NCI-H345 treated with DMSO at 0.1 percent for 48 hours (cell line): ENCODE measurements around the gene CPNE4.
"Not testable (repeated sequence)": the region's sequence is repeated elsewhere in the genome, so short reads cannot be mapped to it uniquely, and the experiment has no call there.

ENCODE experiments used
- DNase-seq: peaks from one replicate; lab custom pipeline; 2025; ENCODE audit not compliant: unreplicated experiment; lab: John Stamatoyannopoulos, UW

CPNE4 gene

GRCh38 chr3:132034486-132035464, at the start of gene CPNE4:
CPNE4 (minus strand) TSS chr3:132035014.
- peak; percentile 28 for DNase-seq

GRCh38 chr3:132083583-132084279, 48.9 kb upstream of the CPNE4 start:
- no peak for DNase-seq

DNA sequence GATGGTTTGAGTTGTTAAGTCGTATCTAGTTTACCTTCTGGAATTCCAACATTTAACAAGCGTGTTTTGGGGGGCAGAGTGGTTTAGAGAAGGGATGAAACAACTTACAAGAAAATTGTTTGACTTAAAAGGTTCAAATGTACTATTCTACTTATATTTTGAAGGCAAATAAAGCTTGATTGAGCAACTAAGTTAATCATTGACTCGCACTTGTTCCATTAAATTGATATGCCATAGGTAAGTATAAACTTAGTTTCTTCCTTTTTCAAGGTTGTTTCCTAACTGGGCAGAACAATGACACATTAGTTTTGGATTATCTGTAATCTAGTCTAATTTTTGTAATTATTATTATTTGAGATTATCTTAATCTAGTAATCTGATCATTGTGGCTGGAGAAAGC, 48.3 kb upstream of the CPNE4 start:
- no peak for DNase-seq

GRCh38 chr3:132079147-132079546, 44.3 kb upstream of the CPNE4 start:
- DNase-seq: no peak

- DNase-seq: no peak
Observed at GRCh38 chr3:132073771-132074170, 39.0 kb upstream of the CPNE4 start.

GRCh38 chr3:132071043-132071442, 36.2 kb upstream of the CPNE4 start:
- no peak for DNase-seq

DNA sequence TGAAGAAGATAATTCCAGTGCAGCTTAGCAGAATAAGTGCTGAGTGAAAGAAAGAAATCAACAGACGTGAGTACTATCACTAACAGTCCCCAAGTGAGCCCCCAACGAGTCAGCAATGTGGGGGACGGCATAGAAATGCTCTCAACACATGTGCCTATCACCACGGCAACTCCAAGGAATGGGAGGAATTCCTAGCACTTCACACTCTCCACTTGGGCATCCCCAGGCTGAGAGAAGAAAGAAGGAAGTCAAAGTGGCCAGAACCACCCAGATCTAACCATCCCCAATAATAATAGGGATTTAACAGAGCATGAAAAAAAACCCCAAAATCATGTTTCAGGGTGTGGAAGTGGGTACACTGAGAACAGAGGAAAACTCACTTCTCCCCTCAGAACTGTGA, 29.3 kb upstream of the CPNE4 start:
- DNase-seq: no peak

DNA sequence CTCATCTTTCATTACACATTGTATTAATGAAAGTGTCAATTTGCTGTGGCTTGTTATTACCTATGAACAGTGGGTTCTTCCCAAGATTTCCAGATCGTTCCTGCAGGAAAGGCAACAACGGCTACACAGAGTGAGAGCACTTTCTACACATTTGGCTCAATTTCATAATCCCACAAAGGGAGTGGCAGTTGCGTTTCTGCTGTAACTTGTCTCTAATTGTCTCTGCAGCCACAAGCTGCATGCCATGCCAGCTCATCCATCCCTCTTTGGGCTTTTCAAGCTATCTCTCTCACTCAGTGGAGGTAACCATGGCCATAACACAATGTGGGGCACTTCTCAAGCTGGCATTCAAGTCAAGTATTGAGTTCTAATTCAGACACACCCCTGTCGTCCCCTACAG, 27.7 kb upstream of the CPNE4 start:
- no peak for DNase-seq

GRCh38 chr3:132055872-132056271, 21.1 kb upstream of the CPNE4 start:
- no peak for DNase-seq

DNA sequence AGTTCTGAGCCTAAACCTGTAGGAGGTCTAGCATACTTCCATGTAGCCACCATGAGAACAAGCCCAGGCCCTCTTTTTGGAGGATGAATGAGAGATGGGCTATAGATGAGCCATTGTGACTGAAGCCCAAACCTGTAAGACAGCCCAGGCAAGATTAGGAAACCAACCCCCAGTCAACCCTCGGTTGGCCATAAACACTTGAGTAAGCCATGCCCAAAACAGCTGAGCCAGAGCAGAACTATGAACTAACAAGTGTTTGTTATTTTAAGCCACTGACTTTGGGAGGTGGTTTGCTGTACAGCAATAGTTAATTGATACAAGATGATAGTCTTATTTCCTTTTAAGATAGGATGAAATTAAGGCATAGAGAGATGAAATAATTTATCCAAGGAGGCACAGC, 12.4 kb upstream of the CPNE4 start:
- no peak for DNase-seq

- DNase-seq: not testable (repeated sequence)
Observed at GRCh38 chr3:132044874-132045273, 10.1 kb upstream of the CPNE4 start.

DNA sequence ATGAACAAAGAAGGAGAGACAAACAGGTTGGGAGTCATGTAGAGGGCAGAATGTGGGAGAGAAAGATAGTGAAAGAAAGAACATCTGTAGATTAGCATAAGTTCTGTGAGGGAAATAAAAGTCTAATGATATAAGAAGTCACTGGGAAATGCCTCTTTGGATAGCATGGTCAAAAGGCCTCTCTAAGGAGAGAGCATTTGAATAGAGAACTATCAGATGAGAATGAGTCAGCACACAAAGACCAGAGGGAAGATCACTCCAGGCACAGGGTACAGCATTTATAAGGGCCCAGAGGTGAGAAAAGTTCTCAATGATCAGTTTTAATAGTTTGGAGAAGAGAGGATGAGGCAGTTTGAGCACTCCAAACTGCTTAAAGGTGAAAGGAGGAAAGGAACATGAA, 7.9 kb upstream of the CPNE4 start:
- DNase-seq: no peak

DNA sequence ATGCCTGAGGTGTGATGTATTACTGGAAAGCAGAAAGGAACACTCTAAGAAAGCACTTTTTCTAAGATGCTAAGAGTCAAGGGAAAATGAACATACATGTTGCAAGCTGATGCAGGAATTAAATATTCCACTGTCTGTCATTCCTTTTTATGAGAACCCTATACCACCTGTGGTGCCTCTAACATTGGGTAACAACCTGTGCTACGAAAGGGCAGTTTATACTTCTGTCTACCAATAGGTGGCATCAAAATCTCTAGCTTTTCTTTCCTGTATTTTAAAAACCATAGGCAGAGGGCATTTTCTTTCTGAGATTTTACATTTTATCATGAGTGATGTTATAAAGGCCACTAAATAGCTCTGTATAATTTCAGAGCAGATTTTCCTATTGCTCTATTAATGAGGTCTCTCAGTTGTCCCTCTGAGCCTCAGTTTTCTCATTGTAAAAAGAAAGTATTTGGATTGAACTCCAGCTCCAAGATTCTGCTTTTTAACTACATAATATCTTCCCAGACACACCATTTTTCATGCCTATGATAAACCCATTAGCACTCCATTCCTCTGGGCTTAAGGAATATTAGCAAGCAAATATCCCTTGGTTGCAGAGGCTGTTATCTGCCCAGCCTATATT, 3.5 kb upstream of the CPNE4 start:
- no peak for DNase-seq

DNA sequence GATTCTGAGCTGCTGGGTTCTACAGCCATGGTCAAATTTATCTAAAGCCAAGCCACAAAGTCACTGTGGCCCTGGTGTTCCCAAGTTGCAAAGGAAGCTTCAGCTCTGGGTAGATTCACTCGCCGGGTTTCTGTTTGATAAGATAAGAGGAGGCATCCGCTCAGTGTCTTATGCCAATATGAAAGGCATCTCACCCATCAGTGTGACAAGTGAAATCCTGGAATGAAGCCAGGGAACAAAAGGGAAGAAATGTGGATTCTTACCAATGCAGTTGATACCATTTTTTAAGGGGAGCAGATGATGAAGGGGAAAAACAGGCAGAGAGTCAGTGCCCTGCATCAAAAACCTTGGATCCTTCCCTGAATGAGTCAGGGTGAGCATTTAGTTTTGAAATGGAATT, 2.8 kb upstream of the CPNE4 start:
- DNase-seq: no peak

DNA sequence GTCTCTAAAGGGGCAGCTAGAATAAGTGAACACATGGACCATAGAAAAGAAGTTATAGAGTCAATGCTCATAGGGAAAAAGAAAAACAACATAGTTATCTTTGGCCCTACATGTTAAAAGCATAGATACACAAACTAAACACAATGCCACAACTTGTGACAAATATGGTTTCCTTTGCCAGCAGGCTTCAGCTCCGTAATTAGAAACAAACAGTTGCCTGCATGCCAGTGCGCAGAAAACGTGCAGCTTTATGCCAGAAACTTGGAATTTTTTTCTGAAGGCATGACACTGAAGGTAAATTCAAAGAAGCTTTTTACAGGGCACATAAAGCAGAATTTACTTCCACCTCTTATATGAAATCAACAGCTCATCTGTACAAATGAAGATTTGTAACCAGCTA, 2.2 kb upstream of the CPNE4 start:
- no peak for DNase-seq

DNA sequence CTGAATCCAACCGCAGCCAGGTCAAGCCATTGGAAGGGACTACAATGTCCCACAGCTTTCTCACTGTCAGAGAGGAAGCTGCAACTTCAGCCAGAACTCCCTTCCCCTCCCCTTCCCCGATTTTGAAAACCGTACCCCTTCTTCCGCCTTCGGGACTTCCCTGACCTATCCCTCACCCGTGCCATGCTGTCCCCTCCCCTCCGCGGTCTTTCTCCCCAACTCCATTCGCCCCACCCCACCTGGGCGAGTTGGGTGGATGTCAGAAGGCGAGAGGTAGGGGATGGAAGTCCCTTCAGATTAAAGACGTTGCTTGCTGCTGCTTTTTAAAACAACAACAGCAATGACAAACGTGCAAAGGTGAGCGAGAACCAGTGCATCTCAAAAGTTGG, 723 bp downstream of the CPNE4 start:
- DNase-seq: no peak

- DNase-seq: no peak
Observed at GRCh38 chr3:132033471-132033870, 1.3 kb downstream of the CPNE4 start.

DNA sequence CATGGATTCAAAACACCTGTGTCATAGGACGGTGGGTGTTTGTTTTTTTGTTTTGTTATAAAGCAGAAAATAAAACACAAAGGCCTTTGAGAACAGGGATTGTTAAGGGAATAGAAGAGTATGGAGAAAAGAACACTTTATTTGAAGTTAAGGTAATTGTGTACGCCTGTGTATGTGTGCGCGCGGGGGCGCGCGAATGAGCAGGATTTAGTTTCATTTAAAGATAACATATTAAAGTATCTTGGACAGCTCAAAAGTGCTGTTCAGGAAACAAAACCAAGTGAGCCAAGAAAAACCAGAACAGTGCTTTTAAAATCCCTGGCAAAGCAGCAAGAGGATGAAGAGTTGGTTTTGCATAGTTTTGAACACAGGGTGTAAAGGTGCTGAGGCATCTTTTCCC, 1.9 kb downstream of the CPNE4 start:
- no peak for DNase-seq

GRCh38 chr3:132029182-132029902, 5.5 kb downstream of the CPNE4 start:
- peak; percentile 13 for DNase-seq

- DNase-seq: no peak
Observed at GRCh38 chr3:132022914-132023313, 11.9 kb downstream of the CPNE4 start.

DNA sequence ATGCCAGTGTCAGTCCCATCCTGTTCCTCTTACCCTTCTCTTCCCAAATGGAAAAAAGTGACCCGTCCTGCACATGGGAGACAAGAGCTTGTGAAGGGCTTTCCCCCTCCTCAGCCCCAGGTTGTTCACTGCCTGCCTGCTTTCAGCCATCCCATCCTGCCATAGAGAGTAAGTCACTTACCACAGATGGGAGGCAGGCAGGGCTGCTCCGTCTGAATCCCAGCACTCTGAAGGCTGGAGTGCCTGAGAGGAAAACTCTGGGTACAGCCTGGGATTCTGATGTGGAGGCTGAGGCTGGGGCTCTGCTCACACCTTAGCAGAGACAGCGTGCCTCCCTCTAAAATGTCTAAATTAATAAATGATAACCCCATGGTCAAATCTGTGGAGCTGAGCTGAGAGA, 14.8 kb downstream of the CPNE4 start:
- DNase-seq: no peak
